NCI-H748 (cell line): ENCODE measurements around the gene MRPL50.
"Not testable (repeated sequence)": the region's sequence is repeated elsewhere in the genome, so short reads cannot be mapped to it uniquely, and the experiment has no call there.

Experiments used
- DNase-seq: peaks from one replicate; lab custom pipeline; 2025; ENCODE audit not compliant: unreplicated experiment; lab: John Stamatoyannopoulos, UW

Gene MRPL50

DNA sequence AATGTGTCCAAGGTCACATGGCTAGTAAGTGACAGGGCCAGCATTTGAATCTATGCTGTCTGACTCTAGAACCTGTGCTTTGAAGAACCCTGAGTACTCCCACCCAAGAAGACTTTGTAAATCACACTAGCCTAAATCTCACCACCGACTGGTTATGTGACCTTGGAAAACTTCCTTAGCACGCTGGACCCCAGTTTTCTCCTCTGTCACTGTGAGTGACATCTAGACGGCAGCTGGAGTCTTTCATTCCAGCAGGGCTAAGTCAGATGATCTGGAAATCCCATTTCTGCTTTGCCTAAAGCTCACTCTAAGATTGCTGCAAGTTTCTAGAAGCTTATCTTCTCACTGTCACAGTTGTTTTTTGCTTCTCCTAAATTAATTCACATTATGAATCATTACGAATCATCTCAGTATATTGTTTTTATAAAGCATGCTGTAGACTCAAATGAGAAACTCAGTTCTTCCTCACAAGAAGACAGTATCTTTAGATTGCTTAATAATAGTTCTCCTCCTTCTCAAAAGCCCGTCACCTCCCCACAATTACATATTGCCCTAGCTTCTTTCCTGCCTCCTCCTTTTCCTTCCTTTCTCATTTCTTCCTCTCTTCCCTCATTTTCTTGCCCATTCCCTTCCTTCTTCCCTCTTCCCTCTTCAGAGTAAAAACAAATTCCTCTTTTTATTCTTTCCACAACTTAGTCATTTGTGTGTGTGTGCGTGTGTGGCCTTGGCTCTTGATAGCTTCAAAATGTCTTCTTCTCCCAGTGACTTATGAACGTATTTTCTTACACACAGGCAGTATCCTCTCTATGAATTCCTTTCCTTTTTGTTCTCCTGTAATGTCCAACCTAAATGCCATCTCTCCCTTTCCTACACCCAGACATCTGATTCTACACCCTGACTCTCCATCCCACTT is 20.4 kb upstream of the MRPL50 start:
- no peak for DNase-seq

DNA sequence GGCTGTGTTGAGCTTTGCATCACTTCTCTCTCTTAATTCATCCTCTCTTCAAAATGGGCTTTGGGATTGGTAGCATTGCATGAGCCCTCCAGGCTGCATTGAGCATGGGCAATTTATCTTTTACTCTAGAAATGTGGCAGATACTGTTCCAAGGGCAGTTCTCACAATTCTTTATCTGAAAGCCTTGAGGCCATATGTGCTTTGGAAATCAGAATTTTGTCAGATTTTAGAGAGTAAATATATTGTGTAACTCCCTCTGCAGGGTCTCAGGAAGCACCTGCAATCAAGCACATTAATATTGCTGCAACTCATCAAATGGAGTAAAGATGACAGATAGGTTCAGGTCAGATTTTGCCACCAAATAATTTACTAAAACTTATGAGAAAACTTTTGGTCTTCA is 19.6 kb upstream of the MRPL50 start:
- no peak for DNase-seq

DNA sequence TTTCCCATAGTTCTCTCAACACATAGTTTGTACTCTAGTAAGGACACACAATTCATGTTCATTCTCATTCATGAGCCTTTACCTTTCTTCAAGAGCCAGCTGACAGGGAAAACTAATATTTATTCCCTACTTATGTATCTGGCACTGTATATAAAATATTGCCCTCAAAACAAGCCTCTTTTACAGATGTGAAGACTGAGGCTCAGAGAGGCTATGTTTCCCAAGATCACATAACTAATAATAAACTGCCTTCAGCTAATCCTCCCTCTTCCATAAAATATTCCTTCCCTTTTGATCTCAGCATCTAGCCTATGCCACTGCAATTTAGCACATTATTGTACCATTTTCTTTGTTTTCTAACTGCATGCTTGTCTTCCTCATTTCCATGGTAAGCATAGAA is 19.0 kb upstream of the MRPL50 start:
- DNase-seq, result no peak

DNA sequence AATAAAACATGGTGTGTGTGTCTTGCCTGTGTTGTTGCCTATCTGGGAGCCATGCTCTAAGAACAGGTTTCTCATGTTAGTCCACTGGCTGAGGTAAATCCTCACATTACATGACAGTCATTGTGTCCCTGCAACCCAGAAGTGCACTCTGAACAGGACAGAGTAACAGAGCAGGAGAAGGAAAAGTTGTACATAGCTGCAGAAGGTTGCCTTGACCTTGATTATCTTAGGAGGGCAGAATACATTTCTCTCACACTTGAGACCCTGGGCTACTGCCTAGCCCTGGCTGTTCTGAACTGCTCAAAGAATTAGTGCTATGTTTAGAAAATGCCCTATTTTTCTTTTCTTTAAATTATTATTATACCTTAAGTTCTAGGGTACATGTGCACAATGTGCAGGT is 17.2 kb upstream of the MRPL50 start:
- DNase-seq, result no peak

DNA sequence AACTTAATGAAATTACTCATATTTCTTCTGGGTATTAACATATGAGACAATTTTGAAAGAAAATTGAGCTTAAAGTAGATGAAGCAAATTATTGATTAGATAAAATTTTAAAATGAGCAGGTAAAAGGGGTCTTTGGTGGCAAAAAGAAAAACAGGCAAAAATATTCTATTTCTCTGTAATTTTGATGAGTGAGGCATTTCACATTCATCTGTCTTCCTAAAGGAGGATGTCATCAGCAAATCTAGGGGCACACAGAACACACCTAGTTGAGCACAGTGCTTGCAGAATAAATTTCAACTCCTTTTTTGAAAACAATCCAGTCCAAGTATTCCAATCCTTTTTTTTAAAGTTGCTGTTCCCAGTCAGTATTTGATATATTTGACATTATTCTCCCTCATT is 16.4 kb upstream of the MRPL50 start:
- no peak for DNase-seq

DNA sequence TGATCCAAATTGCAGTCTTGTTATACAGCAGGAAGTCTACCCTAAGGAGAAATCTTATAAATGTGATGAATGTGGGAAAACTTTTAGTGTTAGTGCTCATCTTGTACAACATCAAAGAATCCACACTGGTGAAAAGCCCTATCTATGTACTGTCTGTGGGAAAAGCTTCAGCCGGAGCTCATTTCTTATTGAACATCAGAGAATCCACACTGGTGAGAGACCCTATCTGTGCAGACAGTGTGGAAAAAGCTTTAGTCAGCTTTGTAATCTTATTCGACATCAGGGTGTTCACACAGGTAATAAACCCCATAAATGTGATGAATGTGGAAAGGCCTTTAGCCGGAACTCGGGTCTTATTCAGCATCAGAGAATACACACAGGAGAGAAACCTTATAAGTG is 10.7 kb upstream of the MRPL50 start:
- peak; percentile 21 for DNase-seq

DNA sequence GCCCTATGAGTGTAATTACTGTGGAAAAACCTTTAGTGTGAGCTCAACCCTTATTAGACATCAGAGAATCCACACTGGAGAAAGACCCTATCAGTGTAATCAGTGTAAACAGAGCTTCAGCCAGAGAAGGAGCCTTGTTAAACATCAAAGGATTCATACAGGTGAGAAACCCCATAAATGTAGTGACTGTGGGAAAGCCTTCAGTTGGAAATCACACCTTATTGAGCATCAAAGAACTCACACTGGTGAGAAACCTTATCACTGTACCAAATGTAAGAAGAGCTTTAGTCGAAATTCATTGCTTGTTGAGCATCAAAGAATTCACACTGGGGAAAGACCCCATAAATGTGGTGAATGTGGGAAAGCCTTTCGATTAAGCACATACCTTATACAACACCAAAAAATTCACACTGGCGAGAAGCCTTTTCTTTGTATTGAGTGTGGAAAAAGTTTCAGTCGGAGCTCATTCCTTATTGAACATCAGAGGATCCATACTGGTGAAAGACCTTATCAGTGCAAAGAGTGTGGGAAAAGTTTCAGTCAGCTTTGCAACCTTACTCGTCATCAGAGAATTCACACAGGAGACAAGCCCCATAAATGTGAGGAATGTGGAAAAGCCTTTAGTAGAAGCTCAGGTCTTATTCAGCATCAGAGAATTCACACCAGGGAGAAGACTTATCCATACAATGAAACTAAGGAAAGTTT is 10.1 kb upstream of the MRPL50 start:
- no peak for DNase-seq

DNA sequence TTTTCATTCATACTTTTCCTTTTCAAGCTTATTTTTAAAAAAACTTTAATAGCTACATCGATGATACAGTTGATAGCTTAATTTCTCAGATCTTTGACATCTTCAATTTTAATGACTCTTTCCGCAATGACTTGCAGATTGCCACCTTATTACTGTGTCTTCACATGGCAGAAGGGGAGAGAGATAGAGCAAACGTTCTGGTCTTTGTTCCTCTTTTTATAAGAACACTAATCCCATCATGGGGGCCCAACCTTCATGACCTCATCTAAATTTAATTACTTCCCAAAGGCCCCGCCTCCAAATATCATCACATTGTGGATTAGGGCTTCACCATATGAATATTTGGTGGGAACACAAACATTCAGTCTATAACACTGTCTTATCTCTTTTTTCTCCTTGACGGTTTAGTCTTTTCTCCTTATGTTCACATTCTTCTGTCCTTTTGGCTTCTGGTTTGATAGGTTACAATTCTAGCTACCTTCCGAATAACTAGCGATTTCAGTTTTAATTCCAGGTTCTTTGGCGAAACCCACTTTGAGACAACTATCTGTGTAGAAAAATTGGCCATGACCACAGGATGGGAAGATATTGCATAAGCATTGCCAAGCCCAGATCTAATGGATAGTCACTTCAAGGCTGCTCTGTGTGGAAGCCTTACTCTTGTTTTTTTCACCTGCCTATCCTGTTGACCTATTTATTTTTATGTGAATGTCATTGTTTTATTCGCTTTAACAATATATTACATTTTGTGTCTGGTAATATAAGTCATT is 5.3 kb upstream of the MRPL50 start:
- no peak for DNase-seq

DNA sequence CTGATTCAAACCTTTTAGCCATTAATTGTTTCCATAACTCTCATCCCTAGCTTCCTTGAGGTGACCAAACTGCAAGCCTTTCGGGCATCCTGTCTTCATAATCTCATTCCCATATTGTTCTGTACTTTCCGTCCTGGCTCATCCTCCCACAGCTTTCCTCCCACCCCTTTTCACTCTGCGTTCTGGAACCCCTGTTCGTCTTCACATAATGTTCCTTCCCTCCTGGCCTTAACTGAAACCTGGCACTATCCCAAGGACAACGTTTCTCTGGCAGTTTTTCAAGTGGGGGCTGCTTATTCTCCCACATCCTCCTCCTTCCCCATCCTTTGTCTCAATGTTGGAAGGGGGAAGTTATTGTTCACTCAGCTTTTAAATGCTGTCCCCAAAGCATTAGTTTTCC is 1.7 kb upstream of the MRPL50 start:
- DNase-seq, result no peak

DNA sequence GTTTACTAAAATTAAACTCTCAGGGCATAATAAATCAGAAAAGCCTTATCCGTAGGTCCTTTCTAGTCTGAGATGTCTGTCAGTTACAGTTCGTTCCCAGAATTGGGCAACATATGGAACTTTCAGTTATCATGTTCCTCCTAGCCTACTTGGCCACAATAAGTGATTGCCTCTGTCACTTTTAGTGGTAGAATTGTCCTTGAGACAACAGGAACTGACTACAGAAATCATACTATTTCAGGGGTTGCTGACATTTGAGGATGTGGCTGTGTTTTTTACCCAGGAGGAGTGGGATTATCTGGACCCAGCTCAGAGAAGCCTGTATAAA is 1.2 kb upstream of the MRPL50 start:
- DNase-seq, result no peak

DNA sequence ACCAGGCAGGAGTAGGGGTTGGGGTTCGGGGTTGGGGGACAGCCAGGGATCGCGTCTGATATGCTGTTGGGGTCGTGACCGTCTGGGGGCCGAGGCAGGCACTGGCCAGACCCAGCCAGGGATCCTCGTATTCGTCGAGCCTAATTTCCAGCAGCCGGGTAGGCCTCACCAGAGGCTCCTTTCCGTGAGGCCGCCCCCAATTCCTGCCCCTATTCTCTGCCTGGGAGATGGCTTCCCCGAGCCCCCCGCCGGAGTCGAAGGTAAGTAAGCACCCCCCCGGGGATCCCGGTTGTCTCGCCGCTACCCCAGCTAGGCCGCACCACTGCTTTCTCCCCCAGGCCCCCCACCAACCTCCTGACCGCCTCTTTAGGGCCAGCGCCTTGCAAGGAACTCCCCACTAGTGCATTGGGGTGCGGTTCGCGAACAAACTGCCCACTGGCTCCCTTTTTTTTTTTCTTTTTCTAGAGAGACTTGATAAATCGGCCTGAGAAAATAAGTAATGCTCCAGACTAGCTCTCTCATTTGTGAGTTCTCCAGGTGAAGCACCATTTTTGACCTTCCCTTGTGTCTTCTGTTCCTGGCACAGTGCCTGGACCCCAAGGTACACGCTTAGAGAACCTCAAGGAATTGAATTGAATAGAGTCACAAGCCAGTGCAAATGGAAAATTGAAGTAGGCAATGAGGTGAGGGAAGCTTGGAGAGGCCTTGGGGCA is 668 bp upstream of the MRPL50 start:
- peak; percentile 29 for DNase-seq

DNA sequence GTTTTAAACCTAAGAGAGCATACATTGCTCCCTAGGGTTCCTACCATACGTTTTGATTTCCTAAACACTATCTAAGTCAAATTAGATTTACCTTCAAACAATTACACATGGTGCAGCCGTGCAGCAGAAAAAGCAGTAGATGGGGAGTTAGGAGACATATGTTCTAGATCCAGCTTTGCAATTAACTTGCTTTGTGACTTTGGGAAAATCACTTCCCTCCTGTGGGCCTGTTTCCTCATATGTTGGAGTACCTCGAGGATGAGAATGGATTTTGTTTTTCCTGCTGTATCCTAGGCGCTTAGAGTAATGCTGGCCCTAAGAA is 711 bp downstream of the MRPL50 start:
- no peak for DNase-seq

DNA sequence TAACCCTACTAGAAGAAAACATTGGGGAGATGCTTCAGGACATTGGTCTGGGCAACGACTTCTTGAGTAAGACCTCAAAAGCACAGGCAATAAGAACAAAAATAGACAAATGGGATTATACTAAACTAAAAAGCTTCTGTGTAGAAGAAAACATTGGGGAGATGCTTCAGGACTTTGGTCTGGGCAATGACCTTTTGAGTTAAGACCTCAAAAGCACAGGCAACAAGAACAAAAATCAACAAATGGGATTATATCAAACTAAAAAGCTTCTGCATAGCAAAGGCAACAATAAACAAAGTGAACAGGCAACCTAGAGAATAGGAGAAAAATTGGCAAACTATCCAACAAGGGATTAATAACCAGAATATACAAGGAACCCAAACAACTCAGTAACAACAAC is 3.7 kb downstream of the MRPL50 start:
- DNase-seq, result no peak

DNA sequence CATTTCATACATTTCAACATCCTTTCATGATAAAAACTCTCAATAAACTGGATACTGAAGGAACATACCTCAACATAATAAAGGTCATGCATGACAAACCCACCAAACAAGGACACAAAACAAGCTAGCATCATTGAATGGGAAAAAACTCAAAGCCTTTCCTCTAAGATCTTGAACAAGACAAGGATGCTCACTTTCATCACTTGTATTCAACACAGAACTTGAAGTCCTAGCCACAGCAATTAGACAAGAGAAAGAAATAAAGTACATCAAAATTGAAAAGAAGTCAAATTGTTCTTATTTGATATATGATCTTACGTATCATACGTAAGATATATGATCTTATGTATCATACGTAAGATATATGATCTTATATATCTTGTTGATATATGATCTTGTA is 5.3 kb downstream of the MRPL50 start:
- no peak for DNase-seq

DNA sequence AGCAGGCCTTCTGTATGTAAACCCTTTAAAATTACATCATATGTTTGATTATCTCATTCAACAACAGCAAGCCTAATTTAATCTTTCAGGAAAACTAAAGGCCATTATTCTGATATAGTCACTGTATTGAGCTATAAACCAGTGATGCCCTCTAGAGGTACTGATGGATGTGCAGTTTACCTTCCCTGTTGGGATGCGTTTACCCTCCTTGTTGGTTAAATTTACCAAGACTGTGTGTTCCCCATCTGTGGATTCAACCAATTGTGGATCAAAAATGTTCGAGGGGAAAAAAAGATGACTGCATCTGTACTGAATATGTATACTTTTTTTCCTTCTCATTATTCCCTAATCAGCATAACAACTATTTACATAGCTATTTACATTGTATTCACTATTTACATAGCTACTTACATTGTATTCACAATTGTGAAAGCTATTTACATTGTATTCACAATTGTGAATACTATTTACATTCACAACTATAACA is 9.9 kb downstream of the MRPL50 start:
- peak; percentile 70 for DNase-seq

DNA sequence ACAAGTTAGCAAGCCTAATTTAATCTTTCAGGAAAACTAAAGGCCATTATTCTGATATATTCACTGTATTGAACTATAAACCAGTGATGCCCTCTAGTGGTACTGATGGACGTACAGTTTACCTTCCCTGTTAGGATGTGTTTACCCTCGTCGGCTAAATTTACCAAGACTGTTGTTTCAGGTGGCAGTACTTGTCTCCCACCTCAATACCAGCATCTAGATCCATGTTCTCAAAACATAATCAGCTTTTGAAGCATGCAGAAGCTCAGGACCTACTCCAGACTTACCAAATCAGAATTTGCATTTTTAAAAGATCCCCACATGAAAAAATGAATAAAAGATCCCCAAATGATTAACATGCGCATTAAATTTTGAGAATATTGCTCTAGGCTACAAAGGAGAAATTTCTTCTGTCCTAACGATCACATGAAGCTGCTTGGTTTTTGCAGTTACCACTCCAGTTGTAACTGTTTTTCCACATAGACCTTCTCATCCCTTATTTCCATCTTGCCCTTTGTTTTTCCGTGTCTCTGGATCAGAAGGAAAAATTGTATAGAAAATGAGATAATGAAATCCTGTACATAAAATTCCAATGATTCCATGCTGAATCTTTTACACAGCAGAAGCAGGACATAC is 10.4 kb downstream of the MRPL50 start:
- peak; percentile 85 for DNase-seq

DNA sequence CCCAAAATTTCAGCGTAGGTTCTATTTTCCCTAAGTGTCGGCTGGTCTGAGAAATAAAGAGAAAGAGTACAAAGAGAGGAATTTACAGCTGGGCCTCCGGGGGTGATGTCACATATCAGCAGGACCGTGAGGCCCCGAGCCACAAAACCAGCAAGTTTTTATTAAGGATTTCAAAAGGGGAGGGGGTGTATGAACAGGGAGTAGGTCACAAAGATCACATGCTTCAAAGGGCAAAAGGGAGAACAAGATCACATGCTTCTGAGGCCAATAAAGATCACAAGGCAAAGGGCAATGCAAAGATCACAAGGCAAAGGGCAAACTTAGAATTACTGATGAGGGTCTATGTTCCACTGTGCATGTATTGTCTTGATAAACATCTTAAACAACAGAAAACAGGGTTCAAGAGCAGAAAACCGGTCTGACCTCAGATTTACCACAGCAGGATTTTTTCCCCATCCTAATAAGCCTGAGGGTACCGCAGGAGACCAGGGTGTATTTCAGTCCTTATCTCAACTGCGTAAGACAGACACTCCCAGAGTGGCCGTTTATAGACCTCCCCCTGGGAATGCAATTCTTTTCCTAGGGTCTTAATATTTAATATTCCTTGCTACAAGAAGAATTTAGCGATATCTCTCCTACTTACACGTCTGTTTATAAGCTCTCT is 13.4 kb downstream of the MRPL50 start, which contains the start of gene BAAT:
Gene BAAT, minus strand, starts transcription at position 134 of the 664 bp plus-strand sequence. CDS start 13,602 bp downstream, outside the sequence.
- DNase-seq, result not testable (repeated sequence)

DNA sequence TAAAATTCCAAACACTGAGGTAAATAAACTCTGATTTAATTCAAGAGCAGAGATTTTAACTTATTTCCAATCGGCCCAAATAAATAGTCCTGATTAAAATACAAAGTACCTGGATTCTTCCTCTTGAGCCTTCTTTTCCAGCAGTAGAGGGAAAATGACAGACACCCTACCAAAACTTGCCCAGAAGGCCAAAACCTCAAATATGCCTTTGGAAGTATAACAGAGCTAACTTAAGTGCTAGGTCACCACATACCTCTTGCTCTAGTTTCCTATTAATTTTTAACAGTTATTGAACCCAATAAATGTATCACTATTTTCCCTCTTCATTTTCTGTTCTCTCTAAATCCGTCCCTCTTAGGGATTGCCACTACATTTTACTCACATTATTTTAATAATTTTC is 15.1 kb downstream of the MRPL50 start:
- DNase-seq, result no peak

DNA sequence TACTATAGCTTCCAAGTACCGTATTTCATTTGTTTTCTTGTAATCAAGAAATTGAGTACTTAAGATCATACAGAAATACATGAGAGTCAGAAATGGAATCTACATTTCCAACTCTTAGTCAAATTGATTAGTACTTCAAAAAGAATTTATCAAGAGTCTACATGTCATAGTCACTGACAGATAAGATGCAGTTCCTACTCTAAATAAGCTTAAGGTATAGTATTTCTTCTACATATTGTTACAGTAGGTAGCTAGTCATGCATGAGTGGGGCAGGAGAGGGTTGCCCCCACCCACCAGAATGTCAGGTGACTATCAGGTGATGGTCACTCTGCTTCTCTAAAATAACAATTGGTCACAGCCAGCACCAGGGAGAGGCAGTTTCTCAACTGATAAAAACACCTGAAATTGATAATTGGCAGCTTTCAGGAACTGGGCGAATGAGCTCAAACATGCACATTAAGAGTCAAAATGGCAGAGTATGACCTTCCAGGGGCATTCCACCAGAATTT is 16.5 kb downstream of the MRPL50 start:
- no peak for DNase-seq

DNA sequence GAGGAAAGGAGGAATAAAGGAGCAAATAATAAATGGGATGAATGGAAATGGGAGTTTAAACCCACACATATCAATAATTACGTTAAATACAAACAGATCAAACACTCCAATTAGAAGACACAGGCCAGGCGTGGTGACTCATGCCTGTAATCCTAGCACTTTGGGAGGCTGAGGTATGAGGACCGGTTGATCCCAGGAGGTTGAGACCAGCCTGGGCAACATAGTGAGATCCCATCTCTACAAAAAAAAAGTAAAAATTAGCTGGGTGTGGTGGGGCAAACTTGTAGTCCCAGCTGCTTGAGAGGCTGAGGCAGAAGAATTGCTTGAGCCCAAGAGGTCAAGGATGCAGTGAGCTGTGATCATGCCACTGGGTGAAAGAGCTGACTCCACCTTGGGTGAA is 17.3 kb downstream of the MRPL50 start:
- no peak for DNase-seq
